PFSK-1 (cell line): ENCODE measurements around the gene BRIP1.

ENCODE experiments used
- FOXP2 ChIP-seq: optimal IDR thresholded peaks from 2 replicates; pipeline ENCODE3; 2011; ENCODE audit warnings: borderline replicate concordance, control low read depth, inconsistent platforms; ENCODE audit not compliant: insufficient read depth; ENCODE audit errors: extremely low read length, extremely low read depth
- POLR2AphosphoS5 ChIP-seq: IDR thresholded peaks from 2 replicates; pipeline ENCODE4 v1.6.1; 2012; ENCODE audit warnings: low read depth, mild to moderate bottlenecking, control low read depth, low read length, moderate library complexity
- REST ChIP-seq, 2 experiments: IDR thresholded peaks; 2 replicates each; pipeline versions ENCODE4 v1.6.1 to v1.8.0; 2011 to 2012; ENCODE audit warnings: low read depth in 2 of 2, low read length in 2 of 2, control low read depth in 1 of 2, inconsistent platforms in 1 of 2, mild to moderate bottlenecking in 1 of 2, moderate library complexity in 1 of 2; ENCODE audit not compliant: insufficient read depth in 1 of 2
- SIN3A ChIP-seq: IDR thresholded peaks from 2 replicates; pipeline ENCODE4 v1.6.1; 2012; ENCODE audit warnings: mild to moderate bottlenecking, low read length, moderate library complexity, borderline replicate concordance; ENCODE audit not compliant: insufficient read depth
- TAF1 ChIP-seq: IDR thresholded peaks from 2 replicates; pipeline ENCODE4 v1.6.1; 2012; ENCODE audit warnings: low read length, control low read depth, borderline replicate concordance; ENCODE audit not compliant: insufficient read depth

BRIP1 gene

GRCh38 chr17:61803796-61804195 lies 59.5 kb downstream of the BRIP1 start:
- TF ChIP-seq SIN3A: no peak

- TF ChIP-seq POLR2AphosphoS5: no peak
These were observed 60.1 kb downstream of the BRIP1 start for GRCh38 chr17:61803216-61803615.

GRCh38 chr17:61799812-61800484 lies 63.4 kb downstream of the BRIP1 start:
- TF ChIP-seq FOXP2 (no peak), SIN3A (no peak), TAF1 (no peak), REST (IDR thresholded peaks at IDR 0.05; ENCODE audit: insufficient read depth in 1 of 2, low read depth in 2 of 2, low read length in 2 of 2) (no peak), POLR2AphosphoS5 (no peak)

- no peak for TF ChIP-seq FOXP2
- no peak for TF ChIP-seq SIN3A
- TF ChIP-seq REST (IDR thresholded peaks at IDR 0.05; ENCODE audit: insufficient read depth in 1 of 2, low read depth in 2 of 2, low read length in 2 of 2): no peak
- TF ChIP-seq POLR2AphosphoS5: no peak
- no peak for TF ChIP-seq TAF1
These were observed 66.0 kb downstream of the BRIP1 start for GRCh38 chr17:61797283-61797682.

GRCh38 chr17:61795546-61795945 lies 67.8 kb downstream of the BRIP1 start:
- no peak for TF ChIP-seq TAF1
- TF ChIP-seq POLR2AphosphoS5: no peak
- no peak for TF ChIP-seq REST (IDR thresholded peaks at IDR 0.05; ENCODE audit: insufficient read depth in 1 of 2, low read depth in 2 of 2, low read length in 2 of 2)
- TF ChIP-seq SIN3A: no peak
- TF ChIP-seq FOXP2: no peak

- TF ChIP-seq TAF1: no peak
These were observed 68.5 kb downstream of the BRIP1 start for GRCh38 chr17:61794792-61795191.

GRCh38 chr17:61794242-61794641 lies 69.1 kb downstream of the BRIP1 start:
- no peak for TF ChIP-seq SIN3A
- TF ChIP-seq TAF1: no peak
- TF ChIP-seq FOXP2: no peak
- TF ChIP-seq REST (IDR thresholded peaks at IDR 0.05; ENCODE audit: insufficient read depth in 1 of 2, low read depth in 2 of 2, low read length in 2 of 2): no peak
- TF ChIP-seq POLR2AphosphoS5: no peak
